Measurements from ENCODE around the gene DDAH2.

The DDAH2 gene

GRCh38 chr6:31728767-31729514, at the start of gene DDAH2:
TSS of gene DDAH2 (minus strand) at chr6:31729299. CDS start at chr6:31729161, 138 bp downstream.
- no peak for DNase-seq

DNA sequence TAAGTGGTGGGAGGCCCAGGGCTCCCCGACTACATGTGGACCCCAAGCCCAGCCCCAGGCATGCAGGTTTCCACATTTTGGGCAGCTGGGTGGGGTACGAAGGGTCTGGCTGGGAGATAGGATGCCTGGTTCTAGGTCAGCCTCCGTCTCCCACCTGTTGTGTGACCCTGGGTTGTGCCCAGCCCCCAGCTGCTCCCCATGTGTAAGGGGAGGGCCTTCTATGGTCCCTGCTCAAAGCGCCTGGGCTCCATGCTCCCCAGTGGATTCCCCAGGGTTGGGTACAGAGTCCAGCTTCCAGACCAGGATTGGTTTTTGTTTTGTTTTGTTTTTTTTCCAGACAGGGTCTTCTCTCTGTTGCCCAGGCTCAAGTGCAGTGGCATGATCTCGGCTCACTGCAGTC, 49.1 kb upstream of the DDAH2 start:
- no peak for DNase-seq

GRCh38 chr6:31777667-31778050, 48.6 kb upstream of the DDAH2 start:
- DNase-seq: no peak

GRCh38 chr6:31776989-31777666, 48.0 kb upstream of the DDAH2 start, which contains the start of gene VWA7:
TSS of gene VWA7 (minus strand) at chr6:31777328. CDS start at chr6:31776779, 549 bp downstream.
- no peak for DNase-seq

GRCh38 chr6:31776485-31776988, 47.4 kb upstream of the DDAH2 start:
- DNase-seq: no peak

DNA sequence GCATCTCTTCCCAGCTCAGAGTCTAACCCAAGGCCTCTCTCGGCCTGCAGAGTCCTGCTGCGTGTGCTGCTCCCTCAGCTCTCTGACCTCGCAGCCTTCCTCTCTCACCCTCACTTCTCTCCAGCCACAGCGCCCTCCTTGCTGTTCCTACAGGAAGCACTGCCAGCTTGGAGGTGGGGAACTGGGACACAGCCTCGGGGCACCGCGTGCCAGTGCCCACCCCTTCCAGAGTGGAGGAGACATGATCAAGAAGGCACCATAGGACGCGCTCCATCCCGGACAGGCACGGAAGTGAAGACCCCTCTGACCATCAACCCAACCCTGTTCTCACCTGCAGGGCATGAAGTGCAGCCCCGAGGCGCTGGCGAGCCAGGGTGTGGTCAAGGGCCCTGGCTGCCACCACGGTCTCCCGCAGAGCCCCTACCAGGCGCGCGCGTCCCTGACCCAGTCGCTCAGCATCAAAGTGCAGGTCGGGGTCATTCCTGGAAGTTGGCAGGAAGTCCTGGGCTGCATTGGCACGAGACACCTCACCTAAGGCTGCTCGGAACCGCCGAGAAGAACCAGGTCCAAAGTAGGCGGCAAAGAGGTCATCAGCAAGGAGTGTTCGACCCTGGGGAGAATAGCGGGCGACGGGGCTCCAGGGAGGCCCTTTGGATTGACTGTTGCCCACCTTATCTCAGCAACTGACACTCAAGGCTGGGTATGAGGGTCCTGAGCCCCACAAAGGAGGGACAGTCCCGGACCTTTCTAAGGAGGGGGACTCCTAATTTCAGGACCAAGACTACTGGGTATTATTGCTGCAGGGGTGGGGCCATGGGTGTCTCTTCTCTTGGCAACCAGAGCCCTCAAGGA, 46.8 kb upstream of the DDAH2 start:
- DNase-seq: no peak

DNA sequence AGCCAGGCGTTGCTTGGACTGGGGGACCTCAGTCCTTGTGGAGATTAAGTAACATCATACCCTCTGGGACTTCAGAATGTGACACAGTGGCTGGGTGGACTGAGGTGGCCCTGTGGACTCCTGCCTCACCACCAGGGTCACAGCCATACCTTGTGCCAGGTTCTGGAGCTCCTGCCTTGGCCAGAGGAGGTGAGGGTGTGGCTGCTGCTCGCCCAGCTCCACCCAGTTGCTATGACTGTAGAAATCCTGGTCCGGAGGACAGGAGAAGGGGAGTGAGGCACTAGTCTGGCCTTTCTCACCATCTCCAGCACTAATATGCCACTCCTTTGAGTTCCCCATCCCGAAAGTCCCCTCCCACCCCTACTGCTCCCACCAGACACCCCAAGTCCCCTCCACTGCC, 46.1 kb upstream of the DDAH2 start:
- no peak for DNase-seq

DNA sequence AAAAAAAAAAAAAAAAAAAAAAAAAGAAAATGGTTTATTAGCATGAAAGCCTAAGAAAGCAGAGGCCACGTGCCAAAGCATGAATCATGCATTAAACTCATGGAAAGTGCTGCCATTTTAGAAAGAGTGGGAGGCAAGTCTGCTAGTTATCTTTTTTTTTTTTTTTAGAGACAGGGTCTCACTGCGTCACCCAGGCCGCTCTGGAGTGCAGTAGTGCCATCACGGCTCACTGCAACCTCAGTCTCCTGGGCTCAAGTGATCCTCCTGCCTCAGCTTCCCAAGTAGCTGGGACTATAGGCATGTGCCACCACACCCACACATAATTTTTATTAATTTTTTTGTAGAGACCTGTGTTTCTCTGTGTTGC, 42.9 kb upstream of the DDAH2 start:
- DNase-seq: no peak

DNA sequence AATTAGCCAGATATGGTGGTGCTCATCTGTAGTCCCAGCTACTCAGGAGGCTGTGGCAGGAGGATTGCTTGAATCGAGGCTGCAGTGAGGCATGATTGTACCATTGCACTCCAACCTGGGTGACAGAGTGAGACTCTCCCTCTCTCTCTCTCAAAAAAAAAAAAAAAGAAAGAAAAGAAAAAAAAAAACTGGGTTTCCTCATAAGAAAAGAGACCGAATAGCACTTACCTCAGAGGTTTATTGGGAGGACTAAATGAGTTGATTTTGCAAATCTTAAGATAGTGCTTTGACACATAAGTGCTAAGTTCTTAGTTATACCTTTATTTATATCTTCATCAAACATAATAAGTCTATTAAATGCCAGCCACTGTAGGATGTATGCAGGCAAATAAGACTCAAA, 41.8 kb upstream of the DDAH2 start:
- no peak for DNase-seq

DNA sequence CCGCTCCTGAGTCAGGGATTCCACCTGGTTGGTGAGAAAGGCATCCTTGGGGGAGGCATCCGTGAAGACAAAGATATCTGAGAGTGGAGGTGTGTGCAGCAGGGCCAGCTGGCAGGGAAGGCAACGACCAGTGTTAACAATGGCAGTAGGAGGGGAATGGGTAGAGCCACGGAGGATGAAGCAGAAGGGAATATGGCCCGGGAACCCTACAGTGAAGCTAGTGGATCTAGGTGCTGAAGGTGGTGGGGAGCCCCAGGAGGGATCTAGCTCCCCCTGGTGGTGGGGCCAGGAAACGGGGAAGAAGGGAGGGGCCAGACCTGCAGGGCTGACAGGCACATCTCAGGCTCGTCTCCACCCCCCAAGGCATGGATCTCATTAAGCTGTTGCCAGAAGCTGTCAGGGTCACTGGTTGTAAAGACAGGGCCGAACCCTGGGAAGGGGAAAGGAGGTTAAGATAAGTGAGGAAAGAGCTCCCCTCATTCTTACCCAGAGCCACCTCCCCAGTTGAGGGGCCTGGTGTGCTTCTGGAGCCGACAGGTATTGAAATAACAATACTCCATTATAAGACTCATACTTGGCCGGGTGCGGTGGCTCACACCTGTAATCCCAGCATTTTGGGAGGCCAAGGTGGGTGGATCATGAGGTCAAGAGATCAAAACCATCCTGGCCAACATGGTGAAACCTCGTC, 40.7 kb upstream of the DDAH2 start:
- DNase-seq: no peak

GRCh38 chr6:31768363-31769257, 39.5 kb upstream of the DDAH2 start:
- DNase-seq: no peak

GRCh38 chr6:31767096-31767645, 38.1 kb upstream of the DDAH2 start:
- no peak for DNase-seq

GRCh38 chr6:31765910-31766794, 37.1 kb upstream of the DDAH2 start:
- DNase-seq: no peak

DNA sequence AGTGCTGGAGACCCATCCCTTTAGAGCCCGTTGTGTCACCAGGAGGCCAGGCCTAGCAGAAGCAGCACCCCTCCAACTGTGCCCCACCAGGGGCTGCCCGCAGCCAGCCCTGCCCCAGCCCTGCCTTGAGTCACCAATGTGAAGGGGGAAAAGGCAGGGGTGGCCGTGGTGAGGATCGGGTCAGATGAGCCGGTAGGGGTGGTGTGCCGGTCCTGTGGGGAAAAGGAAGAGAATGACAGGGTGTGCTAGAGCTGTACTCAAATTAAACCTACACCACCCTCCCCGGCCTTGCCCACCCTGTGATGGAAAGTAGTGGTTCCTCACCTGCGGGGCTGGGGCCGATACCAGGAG, 36.4 kb upstream of the DDAH2 start:
- no peak for DNase-seq

- no peak for DNase-seq
Measured at GRCh38 chr6:31764198-31764597, 35.1 kb upstream of the DDAH2 start.

DNA sequence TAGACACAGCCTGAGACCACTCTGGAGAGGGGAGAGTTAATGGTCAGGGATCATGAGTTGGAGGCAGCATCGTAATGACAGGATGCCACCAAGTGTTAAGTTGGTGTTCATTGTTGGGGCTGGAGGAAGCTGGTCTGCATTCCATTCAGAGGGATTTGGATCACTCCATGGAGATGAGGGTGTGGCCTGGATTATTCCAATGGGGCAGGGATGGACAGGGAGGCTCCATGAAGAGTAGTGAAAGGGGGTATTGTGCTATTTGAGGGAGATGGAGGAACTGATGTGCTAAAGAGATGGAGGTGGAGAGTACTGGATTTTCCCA, 34.5 kb upstream of the DDAH2 start:
- no peak for DNase-seq

DNA sequence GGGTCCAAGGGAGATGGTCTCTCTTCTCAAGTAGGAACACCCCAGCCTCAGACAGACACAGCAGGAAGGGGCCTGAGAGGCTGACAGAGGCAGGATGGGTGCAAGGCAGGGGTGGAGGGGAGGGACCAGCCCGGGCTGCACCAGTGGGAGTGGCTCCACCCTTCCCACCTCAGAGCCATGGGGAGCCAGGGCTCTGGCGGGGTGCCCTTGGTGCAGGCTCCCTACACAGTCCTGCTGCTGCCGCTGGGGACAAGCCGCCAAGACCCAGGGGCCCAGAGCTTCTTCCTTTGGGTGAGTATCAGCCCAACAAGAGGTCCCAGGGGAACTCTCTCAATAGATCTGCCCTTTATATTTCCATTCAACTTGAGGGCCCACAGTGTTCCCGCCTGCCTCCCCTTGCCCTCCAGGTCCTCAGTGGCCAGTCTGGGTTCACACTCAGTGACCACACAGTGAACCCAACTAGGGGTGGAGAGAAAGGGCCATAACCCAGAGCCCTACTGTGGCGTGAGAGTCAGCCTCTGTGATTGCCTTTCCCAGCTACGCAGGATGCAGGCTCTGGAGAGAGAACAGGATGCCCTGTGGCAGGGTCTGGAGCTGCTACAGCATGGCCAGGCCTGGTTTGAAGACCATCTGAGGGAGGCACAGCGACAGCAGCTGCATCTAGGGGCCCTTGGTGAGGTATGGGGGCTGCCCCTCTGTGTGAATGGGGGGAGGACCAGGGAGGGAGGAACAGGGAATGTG, 33.9 kb upstream of the DDAH2 start:
- DNase-seq: no peak

DNA sequence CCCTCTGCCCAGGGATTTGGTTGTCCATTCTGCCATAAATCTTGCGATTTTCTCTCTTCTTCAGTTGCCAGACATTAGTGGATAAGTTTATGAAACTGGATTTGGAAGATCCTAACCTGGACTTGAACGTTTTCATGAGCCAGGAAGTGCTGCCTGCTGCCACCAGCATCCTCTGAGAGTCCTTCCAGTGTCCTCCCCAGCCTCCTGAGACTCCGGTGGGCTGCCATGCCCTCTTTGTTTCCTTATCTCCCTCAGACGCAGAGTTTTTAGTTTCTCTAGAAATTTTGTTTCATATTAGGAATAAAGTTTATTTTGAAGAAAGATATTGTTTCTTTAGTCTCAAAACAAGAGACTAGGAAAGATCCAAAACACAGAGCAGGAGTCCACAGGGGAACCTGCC, 33.3 kb upstream of the DDAH2 start, which contains the start of gene SAPCD1:
TSS of gene SAPCD1 (plus strand) at position 301 of the 400 bp plus-strand sequence. CDS start 399 bp downstream, outside the sequence.
- DNase-seq: no peak

DNA sequence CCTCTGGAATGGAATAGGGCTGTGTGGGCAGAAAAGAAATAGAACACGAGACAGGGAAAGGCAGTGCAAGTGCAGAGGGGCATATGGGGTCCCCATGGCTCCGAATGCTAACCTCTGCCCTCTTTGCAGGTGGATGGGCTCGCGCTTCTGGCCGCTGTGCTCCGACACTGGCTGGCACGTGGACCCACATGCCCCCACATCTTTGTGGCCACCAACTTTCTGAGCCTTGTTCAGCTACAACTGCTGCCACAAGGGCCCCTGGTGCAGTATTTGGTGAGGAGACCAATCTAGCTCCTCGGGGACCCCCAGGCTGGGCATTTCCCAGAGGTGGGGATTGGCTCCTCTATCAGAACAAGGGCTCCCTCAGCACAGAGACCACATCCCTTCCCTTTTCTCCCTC, 32.2 kb upstream of the DDAH2 start:
- DNase-seq: no peak

- DNase-seq: no peak
Measured at GRCh38 chr6:31760790-31761189, 31.7 kb upstream of the DDAH2 start.

Measured in NCI-H2081 treated with DMSO at 0.1 percent for 48 hours (cell line).